Measurements from ENCODE around the gene ALG5.

Gene ALG5

DNA sequence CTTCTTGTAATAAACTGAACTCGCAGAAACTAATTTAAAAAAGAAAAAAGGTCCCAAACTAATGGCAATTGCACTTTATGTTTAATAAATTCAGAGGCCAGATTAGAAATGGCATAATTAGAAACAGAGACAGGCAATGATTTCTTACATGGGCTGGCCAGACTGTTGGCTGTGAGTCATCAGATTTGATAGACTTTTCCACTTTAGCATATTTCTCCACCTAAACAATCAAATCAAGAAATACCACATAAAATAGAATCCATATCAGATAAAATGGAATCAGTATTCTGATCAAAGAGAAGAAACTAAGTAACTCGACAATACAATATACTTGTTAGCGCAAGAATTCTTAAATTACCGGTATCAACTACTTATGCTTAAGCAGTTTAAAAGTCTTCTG is 30.5 kb upstream of the ALG5 start:
- Histone ChIP-seq H3K9ac (ENCODE audit: low read depth, low read length) (no peak overlapping the region), H3K4me3 (ENCODE audit: low read depth in 1 of 2, low read length in 2 of 2) (no peak overlapping the region), H2AFZ (ENCODE audit: low read depth, low read length) (no peak overlapping the region), H3K79me2 (ENCODE audit: insufficient read depth, low read length) (no peaks in the 10 kb centered on the region), H3K36me3 (ENCODE audit: insufficient read depth, low read length) (peaks cover 92% of the 10 kb centered on the region), H3K27ac (ENCODE audit: low read length) (no peak overlapping the region), H3K4me2 (ENCODE audit: insufficient read depth, low read length) (no peak overlapping the region), H3K9me3 (ENCODE audit: insufficient read depth, low read length, severe bottlenecking) (no peaks in the 10 kb centered on the region), H3K4me1 (ENCODE audit: insufficient read depth, low read length) (no peaks in the 10 kb centered on the region), H4K20me1 (ENCODE audit: insufficient read depth, low read length) (no peaks in the 10 kb centered on the region), H3K27me3 (ENCODE audit: insufficient read depth, low read length, poor library complexity) (no peaks in the 10 kb centered on the region)
- no peak for ATAC-seq (ENCODE audit: insufficient read depth, low read depth)
- DNase-seq = no peak
- TF ChIP-seq, protein P1, sequence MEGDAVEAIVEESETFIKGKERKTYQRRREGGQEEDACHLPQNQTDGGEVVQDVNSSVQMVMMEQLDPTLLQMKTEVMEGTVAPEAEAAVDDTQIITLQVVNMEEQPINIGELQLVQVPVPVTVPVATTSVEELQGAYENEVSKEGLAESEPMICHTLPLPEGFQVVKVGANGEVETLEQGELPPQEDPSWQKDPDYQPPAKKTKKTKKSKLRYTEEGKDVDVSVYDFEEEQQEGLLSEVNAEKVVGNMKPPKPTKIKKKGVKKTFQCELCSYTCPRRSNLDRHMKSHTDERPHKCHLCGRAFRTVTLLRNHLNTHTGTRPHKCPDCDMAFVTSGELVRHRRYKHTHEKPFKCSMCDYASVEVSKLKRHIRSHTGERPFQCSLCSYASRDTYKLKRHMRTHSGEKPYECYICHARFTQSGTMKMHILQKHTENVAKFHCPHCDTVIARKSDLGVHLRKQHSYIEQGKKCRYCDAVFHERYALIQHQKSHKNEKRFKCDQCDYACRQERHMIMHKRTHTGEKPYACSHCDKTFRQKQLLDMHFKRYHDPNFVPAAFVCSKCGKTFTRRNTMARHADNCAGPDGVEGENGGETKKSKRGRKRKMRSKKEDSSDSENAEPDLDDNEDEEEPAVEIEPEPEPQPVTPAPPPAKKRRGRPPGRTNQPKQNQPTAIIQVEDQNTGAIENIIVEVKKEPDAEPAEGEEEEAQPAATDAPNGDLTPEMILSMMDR (IDR thresholded peaks at IDR 0.05; ENCODE audit: borderline replicate concordance, extremely low read depth, low read length, poor library complexity, severe bottlenecking) = no peak
- no peak for TF ChIP-seq EZH2 (IDR thresholded peaks at IDR 0.05; ENCODE audit: borderline replicate concordance, low read depth, low read length, severe bottlenecking)

DNA sequence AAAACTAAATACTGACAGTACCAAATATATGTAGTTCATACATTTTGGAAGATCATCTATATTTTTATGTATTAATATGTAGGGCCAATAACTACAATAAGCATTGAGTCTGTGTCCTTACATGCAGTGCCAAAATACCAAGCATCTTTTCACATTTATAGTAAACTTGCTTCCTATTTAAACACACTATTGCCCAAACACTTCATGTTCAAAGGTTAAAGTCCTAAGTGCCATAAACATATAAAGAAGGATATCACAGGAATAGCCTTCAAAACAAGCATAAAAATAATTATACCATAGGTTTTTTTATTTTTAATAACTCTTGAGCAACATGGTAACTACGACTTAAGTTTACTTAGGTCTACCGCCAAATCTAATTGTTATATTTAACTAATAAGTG is 28.5 kb upstream of the ALG5 start:
- Histone ChIP-seq H3K4me2 (ENCODE audit: insufficient read depth, low read length) (no peak overlapping the region), H3K4me1 (ENCODE audit: insufficient read depth, low read length) (no peaks in the 10 kb centered on the region), H3K36me3 (ENCODE audit: insufficient read depth, low read length) (peaks cover 93% of the 10 kb centered on the region), H3K27ac (ENCODE audit: low read length) (no peak overlapping the region), H3K79me2 (ENCODE audit: insufficient read depth, low read length) (no peaks in the 10 kb centered on the region), H2AFZ (ENCODE audit: low read depth, low read length) (no peak overlapping the region), H3K4me3 (ENCODE audit: low read depth in 1 of 2, low read length in 2 of 2) (no peak overlapping the region), H4K20me1 (ENCODE audit: insufficient read depth, low read length) (no peaks in the 10 kb centered on the region), H3K27me3 (ENCODE audit: insufficient read depth, low read length, poor library complexity) (no peaks in the 10 kb centered on the region), H3K9me3 (ENCODE audit: insufficient read depth, low read length, severe bottlenecking) (no peaks in the 10 kb centered on the region), H3K9ac (ENCODE audit: low read depth, low read length) (no peak overlapping the region)
- ATAC-seq (ENCODE audit: insufficient read depth, low read depth) (no peak), DNase-seq (no peak)
- no peak for TF ChIP-seq EZH2 (IDR thresholded peaks at IDR 0.05; ENCODE audit: borderline replicate concordance, low read depth, low read length, severe bottlenecking)
- TF ChIP-seq, protein P1 (IDR thresholded peaks at IDR 0.05; ENCODE audit: borderline replicate concordance, extremely low read depth, low read length, poor library complexity, severe bottlenecking) = no peak

DNA sequence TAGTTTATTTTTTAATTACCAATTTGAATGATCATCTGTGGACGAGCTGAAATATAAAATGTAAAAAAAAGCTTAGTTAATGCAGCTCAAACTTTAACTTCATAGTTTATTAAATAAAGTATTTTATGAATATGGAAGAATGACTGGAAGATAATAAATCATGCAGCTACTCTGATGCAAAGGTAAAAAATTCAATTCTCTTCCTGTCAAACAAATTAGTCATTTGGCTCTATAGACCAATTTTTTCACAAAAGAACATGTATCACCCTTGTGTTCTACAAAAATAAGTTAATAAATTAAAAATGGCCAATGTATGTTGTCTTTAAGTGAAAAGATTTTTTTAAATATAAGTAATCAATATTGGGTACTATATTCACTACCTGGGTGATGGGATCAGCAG is 27.6 kb upstream of the ALG5 start:
- DNase-seq = no peak
- Histone ChIP-seq H4K20me1 (ENCODE audit: insufficient read depth, low read length) (no peaks in the 10 kb centered on the region), H2AFZ (ENCODE audit: low read depth, low read length) (no peak overlapping the region), H3K4me3 (ENCODE audit: low read depth in 1 of 2, low read length in 2 of 2) (no peak overlapping the region), H3K4me1 (ENCODE audit: insufficient read depth, low read length) (no peaks in the 10 kb centered on the region), H3K27ac (ENCODE audit: low read length) (no peak overlapping the region), H3K9ac (ENCODE audit: low read depth, low read length) (no peak overlapping the region), H3K9me3 (ENCODE audit: insufficient read depth, low read length, severe bottlenecking) (no peaks in the 10 kb centered on the region), H3K4me2 (ENCODE audit: insufficient read depth, low read length) (no peak overlapping the region), H3K36me3 (ENCODE audit: insufficient read depth, low read length) (peaks cover 93% of the 10 kb centered on the region), H3K79me2 (ENCODE audit: insufficient read depth, low read length) (no peaks in the 10 kb centered on the region), H3K27me3 (ENCODE audit: insufficient read depth, low read length, poor library complexity) (no peaks in the 10 kb centered on the region)
- no peak for TF ChIP-seq EZH2 (IDR thresholded peaks at IDR 0.05; ENCODE audit: borderline replicate concordance, low read depth, low read length, severe bottlenecking)
- ATAC-seq (ENCODE audit: insufficient read depth, low read depth) = no peak

DNA sequence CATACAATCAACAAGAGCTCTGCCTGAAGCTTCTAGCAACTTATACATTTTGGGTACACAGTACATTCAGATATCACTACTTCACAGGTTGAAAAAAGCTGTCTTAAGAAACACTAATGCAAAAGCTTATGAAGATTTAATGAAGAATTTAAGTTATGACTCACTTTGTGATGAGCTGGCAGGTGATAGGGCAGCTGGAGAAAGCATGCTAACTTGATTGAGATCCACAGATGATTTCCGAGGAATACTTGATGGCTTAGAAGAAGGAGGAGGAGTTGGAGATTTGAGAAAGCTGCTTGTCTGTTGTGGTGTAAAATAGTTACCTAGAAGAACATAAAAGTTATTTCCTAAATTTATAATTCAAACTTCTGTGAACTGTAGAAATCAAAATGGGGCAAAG is 24.7 kb upstream of the ALG5 start:
- no peaks in the 10 kb centered on the region for H3K9me3 ChIP-seq (ENCODE audit: insufficient read depth, low read length, severe bottlenecking)
- ATAC-seq (ENCODE audit: insufficient read depth, low read depth) (no peak), DNase-seq (no peak)
- H3K9ac ChIP-seq (ENCODE audit: low read depth, low read length) = no peak overlapping the region
- no peak overlapping the region for H3K4me3 ChIP-seq (ENCODE audit: low read depth in 1 of 2, low read length in 2 of 2)
- H3K4me2 ChIP-seq (ENCODE audit: insufficient read depth, low read length) = no peak overlapping the region
- no peak overlapping the region for H2AFZ ChIP-seq (ENCODE audit: low read depth, low read length)
- H3K36me3 ChIP-seq (ENCODE audit: insufficient read depth, low read length) = peaks cover 95% of the 10 kb centered on the region
- H3K27ac ChIP-seq (ENCODE audit: low read length) = no peak overlapping the region
- no peaks in the 10 kb centered on the region for H3K4me1 ChIP-seq (ENCODE audit: insufficient read depth, low read length)
- H3K27me3 ChIP-seq (ENCODE audit: insufficient read depth, low read length, poor library complexity) = no peaks in the 10 kb centered on the region
- no peaks in the 10 kb centered on the region for H4K20me1 ChIP-seq (ENCODE audit: insufficient read depth, low read length)
- TF ChIP-seq, protein P1 (IDR thresholded peaks at IDR 0.05; ENCODE audit: borderline replicate concordance, extremely low read depth, low read length, poor library complexity, severe bottlenecking) = no peak
- TF ChIP-seq EZH2 (IDR thresholded peaks at IDR 0.05; ENCODE audit: borderline replicate concordance, low read depth, low read length, severe bottlenecking) = no peak
- H3K79me2 ChIP-seq (ENCODE audit: insufficient read depth, low read length) = no peaks in the 10 kb centered on the region
